Smooth muscle cell (in vitro differentiated cells): ENCODE measurements around the gene SORL1. TPM values are rescaled to one million over a fixed set of nuclear protein-coding genes. Genes with fewer than 3 reads are reported as not detected.

ENCODE experiments used
- DNase-seq: peaks from one replicate; lab custom pipeline; 2025; ENCODE audit not compliant: unreplicated experiment; lab: John Stamatoyannopoulos, UW
- H2AFZ ChIP-seq: fragments of 200-600 bp; sonication (generic); 2 replicates; pipeline ENCODE4 v1.6.0; 2016; ENCODE audit warnings: antibody characterized with exemption, low read depth, mild to moderate bottlenecking
- H3F3A ChIP-seq: fragments of 200-600 bp; sonication (generic); 2 replicates; pipeline ENCODE4 v1.6.0; 2017; ENCODE audit warnings: antibody characterized with exemption, low read depth
- H3K27ac ChIP-seq: fragments of 200-600 bp; sonication (generic); 2 replicates; pipeline ENCODE4 v1.5.1; 2016; ENCODE audit warnings: low read depth, mild to moderate bottlenecking
- H3K27me3 ChIP-seq: fragments of 200-600 bp; sonication (generic); 2 replicates; pipeline ENCODE4 v1.6.1; 2016; ENCODE audit warnings: low read depth, mild to moderate bottlenecking
- H3K36me3 ChIP-seq: fragments of 200-600 bp; sonication (generic); 2 replicates; pipeline ENCODE4 v1.5.1; 2016; ENCODE audit warnings: low read depth
- H3K4me1 ChIP-seq: fragments of 200-600 bp; sonication (generic); 2 replicates; pipeline ENCODE4 v1.5.1; 2016; ENCODE audit warnings: low read depth
- H3K4me2 ChIP-seq: fragments of 200-600 bp; sonication (generic); 2 replicates; pipeline ENCODE4 v1.6.0; 2016; ENCODE audit warnings: mild to moderate bottlenecking
- H3K4me3 ChIP-seq: fragments of 200-600 bp; sonication (generic); 2 replicates; pipeline ENCODE4 v1.5.1; 2016; ENCODE audit warnings: mild to moderate bottlenecking
- H3K79me2 ChIP-seq: fragments of 200-600 bp; sonication (generic); 2 replicates; pipeline ENCODE4 v1.6.0; 2016; ENCODE audit warnings: low read depth, mild to moderate bottlenecking
- H3K9ac ChIP-seq: fragments of 200-600 bp; sonication (generic); 2 replicates; pipeline ENCODE4 v1.6.0; 2016; ENCODE audit warnings: low read depth
- H3K9me3 ChIP-seq: fragments of 200-600 bp; sonication (generic); replicated peaks from 2 replicates; pipeline ENCODE4 v1.5.1; 2016; ENCODE audit warnings: low read depth
- H4K20me1 ChIP-seq: fragments of 200-600 bp; sonication (generic); 2 replicates; pipeline ENCODE4 v1.6.0; 2016; ENCODE audit warnings: low read depth
- CTCF ChIP-seq: fragments of 200-600 bp; sonication (generic); IDR thresholded peaks from 2 replicates; pipeline ENCODE4 v1.5.1; 2017; ENCODE audit warnings: borderline replicate concordance, mild to moderate bottlenecking, antibody characterized with exemption; ENCODE audit not compliant: insufficient read depth, poor library complexity, severe bottlenecking
- WGBS: methylation state at CpG from one replicate; pipeline ENCODE4 v1.1.7; 2016; ENCODE audit warnings: low lambda C conversion rate; 5-methylcytosine and 5-hydroxymethylcytosine counted together
- polyA plus RNA-seq: library from polyadenylated mRNA; unstranded; fragments of >200 nt; fragmentation: Nextera tagmentation; extraction: Ambion mirVana; gene quantifications from 2 replicates; pipeline ENCODE4 v1.2.1, GENCODE V29; 2016
- total RNA-seq: library from RNA; depleted of rRNA; stranded (reverse); fragments of >200 nt; gene quantifications from 2 replicates; pipeline ENCODE4 v1.2.3, GENCODE V29; 2014

The SORL1 gene
- total and polyA plus RNA-seq, 2 experiments from 2014 or later: 1.2 to 5.8 TPM

GRCh38 chr11:121420398-121420797 is 31.7 kb upstream of the SORL1 start:
- no peak for TF ChIP-seq CTCF
- no peaks in the 10 kb centered on the region for H3K9me3 ChIP-seq

GRCh38 chr11:121421149-121421901 is 30.8 kb upstream of the SORL1 start:
- Histone ChIP-seq H3F3A (no peaks in the 10 kb centered on the region), H3K9ac (no peak overlapping the region), H4K20me1 (no peaks in the 10 kb centered on the region), H3K4me3 (no peak overlapping the region), H3K4me2 (no peak overlapping the region), H3K9me3 (no peaks in the 10 kb centered on the region), H3K36me3 (no peaks in the 10 kb centered on the region), H3K79me2 (no peaks in the 10 kb centered on the region), H3K4me1 (no peaks in the 10 kb centered on the region), H3K27me3 (no peaks in the 10 kb centered on the region), H3K27ac (no peak overlapping the region), H2AFZ (no peak overlapping the region)
- peak; percentile 9 for TF ChIP-seq CTCF
- no peak for DNase-seq
- WGBS: 43% methylated on average over 4 of the region's 4 CpGs

More at GRCh38 chr11:121420398-121420797, 31.7 kb upstream of the SORL1 start:
- no peak overlapping the region for H3K4me2 ChIP-seq
- H3K79me2 ChIP-seq: no peaks in the 10 kb centered on the region
- H3K27me3 ChIP-seq: no peaks in the 10 kb centered on the region
- no peak overlapping the region for H3K4me3 ChIP-seq
- no peak overlapping the region for H3K27ac ChIP-seq
- H3F3A ChIP-seq: no peaks in the 10 kb centered on the region
- no peaks in the 10 kb centered on the region for H3K4me1 ChIP-seq
- no peak for DNase-seq
- no peaks in the 10 kb centered on the region for H4K20me1 ChIP-seq
- no peaks in the 10 kb centered on the region for H3K36me3 ChIP-seq
- H2AFZ ChIP-seq: no peak overlapping the region
- 69% methylated on average over 2 of the region's 2 CpGs for WGBS
- no peak overlapping the region for H3K9ac ChIP-seq

- TF ChIP-seq CTCF: no peak
- WGBS: 92% methylated on average over 4 of the region's 4 CpGs
- no peaks in the 10 kb centered on the region for H4K20me1 ChIP-seq
- peaks cover 5% of the 10 kb centered on the region for H3K27me3 ChIP-seq
- no peaks in the 10 kb centered on the region for H3K9me3 ChIP-seq
- H3K36me3 ChIP-seq: no peaks in the 10 kb centered on the region
- H3K4me3 ChIP-seq: no peak overlapping the region
- H3K4me2 ChIP-seq: no peak overlapping the region
- DNase-seq: no peak
- H3K9ac ChIP-seq: no peak overlapping the region
- no peaks in the 10 kb centered on the region for H3K79me2 ChIP-seq
- no peak overlapping the region for H2AFZ ChIP-seq
- no peak overlapping the region for H3K27ac ChIP-seq
- no peaks in the 10 kb centered on the region for H3F3A ChIP-seq
- peaks cover 9% of the 10 kb centered on the region for H3K4me1 ChIP-seq
Observed at GRCh38 chr11:121422675-121423074, 29.4 kb upstream of the SORL1 start.

- Histone ChIP-seq H3K4me2 (no peak overlapping the region), H3F3A (no peaks in the 10 kb centered on the region), H3K9me3 (no peaks in the 10 kb centered on the region), H3K27me3 (peaks cover 11% of the 10 kb centered on the region), H3K4me3 (no peak overlapping the region), H3K27ac (no peak overlapping the region), H3K36me3 (no peaks in the 10 kb centered on the region), H4K20me1 (no peaks in the 10 kb centered on the region), H3K4me1 (peaks cover 9% of the 10 kb centered on the region), H2AFZ (no peak overlapping the region), H3K79me2 (no peaks in the 10 kb centered on the region), H3K9ac (no peak overlapping the region)
- TF ChIP-seq CTCF: no peak
- DNase-seq: no peak
- 92% methylated on average over 5 of the region's 5 CpGs for whole genome bisulfite sequencing
Observed at GRCh38 chr11:121425828-121426227, 26.3 kb upstream of the SORL1 start.
